Measurements from ENCODE around the gene FOXN1. TPM values are rescaled to one million over a fixed set of nuclear protein-coding genes. Genes with fewer than 3 reads are reported as not detected.

FOXN1 gene
- polyA plus RNA-seq, 1 of the 3 experiments (the other 2 are of a cell fraction), result not detected

- TF ChIP-seq USF1 (IDR thresholded peaks at IDR 0.05; ENCODE audit: borderline replicate concordance, low read depth), result no peak
These were observed 35.8 kb upstream of the FOXN1 start (continued) for GRCh38 chr17:28470266-28470913.

- H3K9me3 ChIP-seq, result no peaks in the 10 kb centered on the region
- WGBS (ENCODE audit: low lambda C conversion rate), result 66% methylated on average over 2 of the region's 3 CpGs
- H3K27ac ChIP-seq (ENCODE audit: low read depth in 2 of 2, low read length in 1 of 2), result no peak overlapping the region
- 0 out of 2 replicates have a peak, but pooled peaks cover 15% of the 10 kb centered on the region for H3K27me3 ChIP-seq (ENCODE audit: insufficient read depth)
- no peak for DNase-seq
- ChIA-PET CTCF (interaction anchor here (0.8 kb wide), 1 partner anchor 24 kb away, joined by 3 read pairs; no protein-coding TSS in a partner anchor), POLR2A (no interaction called here)
- no peaks in the 10 kb centered on the region for H3K9me2 ChIP-seq
- no peak overlapping the region for H3K4me2 ChIP-seq
- H3K36me3 ChIP-seq (replicated peaks in 1 of 2; ENCODE audit: control insufficient read depth in 1 of 2, insufficient read depth in 2 of 2, low read length in 1 of 2), result no peaks in the 10 kb centered on the region
- no peak overlapping the region for H3K4me3 ChIP-seq (ENCODE audit: low read depth in 2 of 2, low read length in 1 of 2)
- no peaks in the 10 kb centered on the region for H4K20me1 ChIP-seq (ENCODE audit: insufficient read depth)
- H2AFZ ChIP-seq (ENCODE audit: low read depth), result no peak overlapping the region
- H3K79me2 ChIP-seq (ENCODE audit: insufficient read depth), result no peaks in the 10 kb centered on the region
- H3K9ac ChIP-seq, result no peak overlapping the region
- peaks cover 0 to 6% of the 10 kb centered on the region in 2 experiments; a peak in 1 of 4 replicates for H3K4me1 ChIP-seq (ENCODE audit: control insufficient read depth in 1 of 2, insufficient read depth in 2 of 2, low read depth in 1 of 2, low read length in 1 of 2)
- no peaks in the 10 kb centered on the region for H3F3A ChIP-seq (replicated peaks; ENCODE audit: insufficient read depth)
- no peak for TF ChIP-seq GABPA (IDR thresholded peaks at IDR 0.05; ENCODE audit: low read depth)
- TF ChIP-seq, protein P1, sequence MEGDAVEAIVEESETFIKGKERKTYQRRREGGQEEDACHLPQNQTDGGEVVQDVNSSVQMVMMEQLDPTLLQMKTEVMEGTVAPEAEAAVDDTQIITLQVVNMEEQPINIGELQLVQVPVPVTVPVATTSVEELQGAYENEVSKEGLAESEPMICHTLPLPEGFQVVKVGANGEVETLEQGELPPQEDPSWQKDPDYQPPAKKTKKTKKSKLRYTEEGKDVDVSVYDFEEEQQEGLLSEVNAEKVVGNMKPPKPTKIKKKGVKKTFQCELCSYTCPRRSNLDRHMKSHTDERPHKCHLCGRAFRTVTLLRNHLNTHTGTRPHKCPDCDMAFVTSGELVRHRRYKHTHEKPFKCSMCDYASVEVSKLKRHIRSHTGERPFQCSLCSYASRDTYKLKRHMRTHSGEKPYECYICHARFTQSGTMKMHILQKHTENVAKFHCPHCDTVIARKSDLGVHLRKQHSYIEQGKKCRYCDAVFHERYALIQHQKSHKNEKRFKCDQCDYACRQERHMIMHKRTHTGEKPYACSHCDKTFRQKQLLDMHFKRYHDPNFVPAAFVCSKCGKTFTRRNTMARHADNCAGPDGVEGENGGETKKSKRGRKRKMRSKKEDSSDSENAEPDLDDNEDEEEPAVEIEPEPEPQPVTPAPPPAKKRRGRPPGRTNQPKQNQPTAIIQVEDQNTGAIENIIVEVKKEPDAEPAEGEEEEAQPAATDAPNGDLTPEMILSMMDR (IDR thresholded peaks at IDR 0.05), result no peak
- TF ChIP-seq FOXM1 (IDR thresholded peaks at IDR 0.05; ENCODE audit: low read depth), result no peak
- TF ChIP-seq MEF2A (IDR thresholded peaks at IDR 0.05; ENCODE audit: borderline replicate concordance, low read depth), result no peak
- no peak for TF ChIP-seq RCOR1 (IDR thresholded peaks at IDR 0.05; ENCODE audit: low read length)
- no peak for TF ChIP-seq TEAD4 (IDR thresholded peaks at IDR 0.05; ENCODE audit: borderline replicate concordance, insufficient read depth)
These were observed 35.2 kb upstream of the FOXN1 start for GRCh38 chr17:28470914-28471366.

GRCh38 chr17:28471531-28472342 is 34.4 kb upstream of the FOXN1 start:
- Histone ChIP-seq H3K27me3 (ENCODE audit: insufficient read depth) (0 out of 2 replicates have a peak, but pooled peaks cover 15% of the 10 kb centered on the region), H3K36me3 (replicated peaks in 1 of 2; ENCODE audit: control insufficient read depth in 1 of 2, insufficient read depth in 2 of 2, low read length in 1 of 2) (no peaks in the 10 kb centered on the region), H3K4me2 (no peak overlapping the region), H4K20me1 (ENCODE audit: insufficient read depth) (no peaks in the 10 kb centered on the region), H3K9ac (no peak overlapping the region), H3F3A (replicated peaks; ENCODE audit: insufficient read depth) (no peaks in the 10 kb centered on the region), H2AFZ (ENCODE audit: low read depth) (no peak overlapping the region), H3K79me2 (ENCODE audit: insufficient read depth) (no peaks in the 10 kb centered on the region), H3K27ac (ENCODE audit: low read depth in 2 of 2, low read length in 1 of 2) (no peak overlapping the region), H3K4me1 (ENCODE audit: control insufficient read depth in 1 of 2, insufficient read depth in 2 of 2, low read depth in 1 of 2, low read length in 1 of 2) (peaks cover 0 to 4% of the 10 kb centered on the region in 2 experiments; a peak in 1 of 4 replicates), H3K4me3 (ENCODE audit: low read depth in 2 of 2, low read length in 1 of 2) (no peak overlapping the region), H3K9me3 (no peaks in the 10 kb centered on the region), H3K9me2 (no peaks in the 10 kb centered on the region)
- CTCF ChIA-PET, result interaction anchor here (1.5 kb wide), 1 partner anchor 142 kb away, joined by 3 read pairs; no protein-coding TSS in a partner anchor
- DNase-seq, result no peak
- POLR2A ChIA-PET, result no interaction called here
- no peak for TF ChIP-seq RFX5 (IDR thresholded peaks at IDR 0.05; ENCODE audit: low read length)
- WGBS (ENCODE audit: low lambda C conversion rate), result 59% methylated on average over 15 of the region's 15 CpGs
